ENCODE data around the gene HMGCS1. TPM values are rescaled to one million over a fixed set of nuclear protein-coding genes. Genes with fewer than 3 reads are reported as not detected.

The HMGCS1 gene
- total RNA-seq, 1 experiment from 2014 or later: 184 TPM

GRCh38 chr5:43320846-43321245 is 7.6 kb upstream of the HMGCS1 start:
- no peaks in the 10 kb centered on the region for H4K20me1 ChIP-seq (ENCODE audit: insufficient read depth, low read depth, low read length)
- no peak overlapping the region for H3K4me2 ChIP-seq (ENCODE audit: low read depth, low read length, poor library complexity, severe bottlenecking)
- no peaks in the 10 kb centered on the region for H3K9me3 ChIP-seq (ENCODE audit: low read length)
- H3K9me2 ChIP-seq (replicated peaks; ENCODE audit: insufficient read depth, low read length): no peaks in the 10 kb centered on the region
- H2AFZ ChIP-seq (ENCODE audit: low read length): no peak overlapping the region
- no peaks in the 10 kb centered on the region for H3K79me2 ChIP-seq (ENCODE audit: low read length)
- no peaks in the 10 kb centered on the region for H3K36me3 ChIP-seq (ENCODE audit: insufficient read depth, low read length)
- no peaks in the 10 kb centered on the region for H3K4me1 ChIP-seq (ENCODE audit: low read length)
- DNase-seq: no peak
- H3K9ac ChIP-seq (ENCODE audit: low read length): no peak overlapping the region
- H3K27ac ChIP-seq (ENCODE audit: low read length): no peak overlapping the region
- no peak overlapping the region for H3K4me3 ChIP-seq (ENCODE audit: low read length)
- H3K27me3 ChIP-seq (ENCODE audit: low read length): no peaks in the 10 kb centered on the region

- Histone ChIP-seq H3K9ac (ENCODE audit: low read length) (no peak overlapping the region), H3K9me2 (replicated peaks; ENCODE audit: insufficient read depth, low read length) (no peaks in the 10 kb centered on the region), H3K9me3 (ENCODE audit: low read length) (no peaks in the 10 kb centered on the region), H3K4me1 (ENCODE audit: low read length) (peaks cover 20% of the 10 kb centered on the region), H3K36me3 (ENCODE audit: insufficient read depth, low read length) (peaks cover 11% of the 10 kb centered on the region; the same call in 1 of the 2 replicates), H3K79me2 (ENCODE audit: low read length) (peaks cover 18% of the 10 kb centered on the region), H3K4me2 (ENCODE audit: low read depth, low read length, poor library complexity, severe bottlenecking) (no peak overlapping the region), H3K27ac (ENCODE audit: low read length) (no peak overlapping the region), H3K27me3 (ENCODE audit: low read length) (no peaks in the 10 kb centered on the region), H2AFZ (ENCODE audit: low read length) (no peak overlapping the region), H3K4me3 (ENCODE audit: low read length) (no peak overlapping the region), H4K20me1 (ENCODE audit: insufficient read depth, low read depth, low read length) (peaks cover 15% of the 10 kb centered on the region; the same call in 1 of the 2 replicates)
- no peak for DNase-seq
Measured at GRCh38 chr5:43316421-43316820, 3.2 kb upstream of the HMGCS1 start.

GRCh38 chr5:43315682-43316081 is 2.5 kb upstream of the HMGCS1 start:
- Histone ChIP-seq H3K27me3 (ENCODE audit: low read length) (no peaks in the 10 kb centered on the region), H3K4me3 (ENCODE audit: low read length) (no peak overlapping the region), H3K4me2 (ENCODE audit: low read depth, low read length, poor library complexity, severe bottlenecking) (no peak overlapping the region), H3K9ac (ENCODE audit: low read length) (no peak overlapping the region), H3K36me3 (ENCODE audit: insufficient read depth, low read length) (peaks cover 17% of the 10 kb centered on the region; the same call in 1 of the 2 replicates), H3K27ac (ENCODE audit: low read length) (no peak overlapping the region), H2AFZ (ENCODE audit: low read length) (no peak overlapping the region), H4K20me1 (ENCODE audit: insufficient read depth, low read depth, low read length) (peaks cover 22% of the 10 kb centered on the region), H3K79me2 (ENCODE audit: low read length) (peaks cover 26% of the 10 kb centered on the region), H3K9me3 (ENCODE audit: low read length) (no peaks in the 10 kb centered on the region), H3K4me1 (ENCODE audit: low read length) (peaks cover 27% of the 10 kb centered on the region), H3K9me2 (replicated peaks; ENCODE audit: insufficient read depth, low read length) (no peaks in the 10 kb centered on the region)
- no peak for DNase-seq

- peaks cover 30% of the 10 kb centered on the region for H3K79me2 ChIP-seq (ENCODE audit: low read length)
- H3K9me3 ChIP-seq (ENCODE audit: low read length): no peaks in the 10 kb centered on the region
- H3K4me3 ChIP-seq (ENCODE audit: low read length): no peak overlapping the region
- H3K36me3 ChIP-seq (ENCODE audit: insufficient read depth, low read length): peaks cover 21% of the 10 kb centered on the region; the same call in 1 of the 2 replicates
- peaks cover 26% of the 10 kb centered on the region for H4K20me1 ChIP-seq (ENCODE audit: insufficient read depth, low read depth, low read length)
- peaks cover 32% of the 10 kb centered on the region for H3K4me1 ChIP-seq (ENCODE audit: low read length)
- no peaks in the 10 kb centered on the region for H3K27me3 ChIP-seq (ENCODE audit: low read length)
- no peaks in the 10 kb centered on the region for H3K9me2 ChIP-seq (replicated peaks; ENCODE audit: insufficient read depth, low read length)
- H3K4me2 ChIP-seq (ENCODE audit: low read depth, low read length, poor library complexity, severe bottlenecking): no peak overlapping the region
- H3K9ac ChIP-seq (ENCODE audit: low read length): no peak overlapping the region
- no peak overlapping the region for H3K27ac ChIP-seq (ENCODE audit: low read length)
- DNase-seq: no peak
- H2AFZ ChIP-seq (ENCODE audit: low read length): no peak overlapping the region
Measured at GRCh38 chr5:43315263-43315662, 2.1 kb upstream of the HMGCS1 start.

GRCh38 chr5:43314724-43315123 is 1.5 kb upstream of the HMGCS1 start:
- Histone ChIP-seq H3K4me2 (ENCODE audit: low read depth, low read length, poor library complexity, severe bottlenecking) (no peak overlapping the region), H3K4me1 (ENCODE audit: low read length) (peaks cover 37% of the 10 kb centered on the region), H3K9ac (ENCODE audit: low read length) (no peak overlapping the region)

GRCh38 chr5:43313854-43314457 is 744 bp upstream of the HMGCS1 start:
- Histone ChIP-seq H3K79me2 (ENCODE audit: low read length) (peaks cover 43% of the 10 kb centered on the region), H3K9me2 (replicated peaks; ENCODE audit: insufficient read depth, low read length) (no peaks in the 10 kb centered on the region), H3K4me1 (ENCODE audit: low read length) (peaks cover 45% of the 10 kb centered on the region), H3K27me3 (ENCODE audit: low read length) (no peaks in the 10 kb centered on the region), H2AFZ (ENCODE audit: low read length) (peak overlapping the region; percentile 38), H3K36me3 (ENCODE audit: insufficient read depth, low read length) (peaks cover 34% of the 10 kb centered on the region; the same call in 1 of the 2 replicates), H4K20me1 (ENCODE audit: insufficient read depth, low read depth, low read length) (peaks cover 39% of the 10 kb centered on the region), H3K27ac (ENCODE audit: low read length) (peak overlapping the region; percentile 91), H3K4me2 (ENCODE audit: low read depth, low read length, poor library complexity, severe bottlenecking) (peak overlapping the region; percentile 72), H3K9ac (ENCODE audit: low read length) (peak overlapping the region; percentile 56), H3K9me3 (ENCODE audit: low read length) (no peaks in the 10 kb centered on the region), H3K4me3 (ENCODE audit: low read length) (peak overlapping the region; percentile 48)
- no peak for DNase-seq

More at GRCh38 chr5:43314724-43315123, 1.5 kb upstream of the HMGCS1 start:
- DNase-seq: no peak
- Histone ChIP-seq H3K4me3 (ENCODE audit: low read length) (no peak overlapping the region), H3K36me3 (ENCODE audit: insufficient read depth, low read length) (peaks cover 27% of the 10 kb centered on the region; the same call in 1 of the 2 replicates), H3K27me3 (ENCODE audit: low read length) (no peaks in the 10 kb centered on the region), H3K79me2 (ENCODE audit: low read length) (peaks cover 35% of the 10 kb centered on the region), H3K9me3 (ENCODE audit: low read length) (no peaks in the 10 kb centered on the region), H3K9me2 (replicated peaks; ENCODE audit: insufficient read depth, low read length) (no peaks in the 10 kb centered on the region), H4K20me1 (ENCODE audit: insufficient read depth, low read depth, low read length) (peaks cover 31% of the 10 kb centered on the region), H2AFZ (ENCODE audit: low read length) (no peak overlapping the region), H3K27ac (ENCODE audit: low read length) (peak overlapping the region; percentile 91)

- no peaks in the 10 kb centered on the region for H3K9me2 ChIP-seq (replicated peaks; ENCODE audit: insufficient read depth, low read length)
- H3K4me1 ChIP-seq (ENCODE audit: low read length): peaks cover 58% of the 10 kb centered on the region
- H3K79me2 ChIP-seq (ENCODE audit: low read length): peaks cover 56% of the 10 kb centered on the region
- H3K9ac ChIP-seq (ENCODE audit: low read length): peak overlapping the region; percentile 99
- DNase-seq: peak; percentile 83
- H3K27me3 ChIP-seq (ENCODE audit: low read length): no peaks in the 10 kb centered on the region
- H2AFZ ChIP-seq (ENCODE audit: low read length): no peak overlapping the region
- peak overlapping the region; percentile 88 for H3K4me2 ChIP-seq (ENCODE audit: low read depth, low read length, poor library complexity, severe bottlenecking)
- H3K4me3 ChIP-seq (ENCODE audit: low read length): peak overlapping the region; percentile 98
- peaks cover 41% of the 10 kb centered on the region for H3K36me3 ChIP-seq (ENCODE audit: insufficient read depth, low read length)
- H3K9me3 ChIP-seq (ENCODE audit: low read length): no peaks in the 10 kb centered on the region
- H4K20me1 ChIP-seq (ENCODE audit: insufficient read depth, low read depth, low read length): peaks cover 42% of the 10 kb centered on the region
- H3K27ac ChIP-seq (ENCODE audit: low read length): peak overlapping the region; percentile 94
Measured at GRCh38 chr5:43312699-43313034, 545 bp downstream of the HMGCS1 start.

GRCh38 chr5:43312076-43312661 is 1.0 kb downstream of the HMGCS1 start:
- H3K9me3 ChIP-seq (ENCODE audit: low read length): no peaks in the 10 kb centered on the region
- no peaks in the 10 kb centered on the region for H3K9me2 ChIP-seq (replicated peaks; ENCODE audit: insufficient read depth, low read length)
- no peak for DNase-seq
- H3K4me3 ChIP-seq (ENCODE audit: low read length): peak overlapping the region; percentile 98
- H3K4me2 ChIP-seq (ENCODE audit: low read depth, low read length, poor library complexity, severe bottlenecking): peak overlapping the region; percentile 88
- H3K4me1 ChIP-seq (ENCODE audit: low read length): peaks cover 63% of the 10 kb centered on the region
- H3K9ac ChIP-seq (ENCODE audit: low read length): peak overlapping the region; percentile 99
- H2AFZ ChIP-seq (ENCODE audit: low read length): no peak overlapping the region
- H3K79me2 ChIP-seq (ENCODE audit: low read length): peaks cover 61% of the 10 kb centered on the region
- H3K36me3 ChIP-seq (ENCODE audit: insufficient read depth, low read length): peaks cover 44% of the 10 kb centered on the region
- peak overlapping the region; percentile 94 for H3K27ac ChIP-seq (ENCODE audit: low read length)
- H4K20me1 ChIP-seq (ENCODE audit: insufficient read depth, low read depth, low read length): peaks cover 42% of the 10 kb centered on the region
- H3K27me3 ChIP-seq (ENCODE audit: low read length): no peaks in the 10 kb centered on the region
